Activated CD4-positive, alpha-beta T cell treated with anti-CD3 and anti-CD28 coated beads, Interleukin-2, amount 10 ng/mL, durations not matched to agents 24 days and 14 days (primary cell): Measurements from ENCODE around the gene FAR2. TPM values are rescaled to one million over a fixed set of nuclear protein-coding genes. Genes with fewer than 3 reads are reported as not detected.

Experiments used
- DNase-seq: peaks from one replicate; pipeline ENCODE4 v3.0.0; 2022
- H3K27ac Mint-ChIP-seq: one replicate; pipeline ENCODE4 v1.8.0; 2022; ENCODE audit warnings: mild to moderate bottlenecking, mixed read lengths
- H3K27me3 Mint-ChIP-seq: one replicate; pipeline ENCODE4 v1.8.0; 2022; ENCODE audit warnings: mixed read lengths
- H3K36me3 Mint-ChIP-seq: one replicate; pipeline ENCODE4 v1.8.0; 2022; ENCODE audit warnings: low read depth, mild to moderate bottlenecking, mixed read lengths
- H3K4me1 Mint-ChIP-seq: one replicate; pipeline ENCODE4 v1.8.0; 2021; ENCODE audit warnings: mixed read lengths
- H3K4me3 Mint-ChIP-seq: one replicate; pipeline ENCODE4 v1.8.0; 2022; ENCODE audit warnings: mild to moderate bottlenecking, moderate library complexity, mixed read lengths
- H3K9me3 Mint-ChIP-seq: one replicate; pipeline ENCODE4 v1.8.0; 2021; ENCODE audit warnings: mixed read lengths
- intact Hi-C: fragments of 100-400 bp; cut with micrococcal nuclease; formaldehyde crosslinking; loops from one replicate; pipeline ENCODE4 v1.15.1; 2023
- total RNA-seq: library from RNA; stranded (reverse); gene quantifications from 2 replicates; pipeline ENCODE4 v1.2.3, GENCODE V29; 2022

FAR2 gene
- total RNA-seq, 1 donor from 2014 or later, result 5.2 TPM

DNA sequence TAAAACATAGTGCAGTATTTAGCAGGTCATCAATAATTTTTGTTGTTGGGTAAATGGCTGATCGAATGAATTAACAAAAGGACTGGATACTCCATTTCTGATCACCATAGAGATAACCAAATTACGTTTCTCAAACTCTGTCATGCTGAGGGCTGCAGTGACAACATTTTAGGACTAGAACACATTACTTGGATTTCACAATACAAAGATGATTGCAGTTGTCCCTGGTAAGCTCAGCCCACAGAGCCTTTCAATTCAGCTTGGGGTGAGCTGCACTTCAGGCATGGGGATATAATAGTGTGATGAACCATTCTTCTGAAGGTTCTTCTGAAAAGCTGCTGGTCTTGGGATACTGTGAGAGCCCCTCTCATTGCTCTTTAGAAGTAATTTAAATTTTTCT lies 74.3 kb downstream of the FAR2 start:
- intact Hi-C loops, result no loop called here
- Mint-ChIP-seq H3K9me3 (no peaks in the 10 kb centered on the region), H3K27me3 (peaks cover 3% of the 10 kb centered on the region), H3K4me1 (no peaks in the 10 kb centered on the region), H3K36me3 (no peaks in the 10 kb centered on the region), H3K27ac (no peak overlapping the region), H3K4me3 (no peak overlapping the region)
- no peak for DNase-seq

DNA sequence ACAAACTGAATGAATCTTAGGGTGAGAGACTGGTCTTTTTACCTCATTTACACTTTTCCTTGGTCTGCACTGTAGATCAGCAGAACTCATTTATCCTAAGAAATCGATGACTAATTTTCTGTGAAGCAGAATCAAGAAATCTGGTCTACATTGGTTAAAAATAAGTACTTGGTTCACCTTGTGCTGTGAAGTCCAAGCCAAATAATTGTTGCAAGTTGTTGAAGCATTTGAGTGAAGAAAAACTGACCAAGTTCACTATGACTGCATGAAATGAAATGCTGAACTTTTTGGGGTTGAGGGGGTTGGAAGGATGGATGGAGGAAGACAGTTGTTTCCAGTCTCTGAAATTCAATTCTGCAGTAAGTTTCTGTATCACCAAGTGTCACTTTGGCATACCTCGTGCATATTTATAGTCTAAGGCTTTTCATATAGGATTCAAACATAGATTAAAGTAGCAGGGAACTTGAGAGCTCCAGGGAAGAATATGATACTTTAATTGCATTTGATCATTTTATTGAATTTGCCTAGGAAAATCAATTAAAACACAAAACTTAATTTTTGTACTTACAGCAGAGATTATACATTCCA lies 75.0 kb downstream of the FAR2 start:
- H3K4me1 Mint-ChIP-seq, result no peaks in the 10 kb centered on the region
- intact Hi-C loops, result no loop called here
- no peak overlapping the region for H3K27ac Mint-ChIP-seq
- no peak for DNase-seq
- H3K4me3 Mint-ChIP-seq, result no peak overlapping the region
- H3K36me3 Mint-ChIP-seq, result no peaks in the 10 kb centered on the region
- H3K9me3 Mint-ChIP-seq, result no peaks in the 10 kb centered on the region
- H3K27me3 Mint-ChIP-seq, result peaks cover 2% of the 10 kb centered on the region

DNA sequence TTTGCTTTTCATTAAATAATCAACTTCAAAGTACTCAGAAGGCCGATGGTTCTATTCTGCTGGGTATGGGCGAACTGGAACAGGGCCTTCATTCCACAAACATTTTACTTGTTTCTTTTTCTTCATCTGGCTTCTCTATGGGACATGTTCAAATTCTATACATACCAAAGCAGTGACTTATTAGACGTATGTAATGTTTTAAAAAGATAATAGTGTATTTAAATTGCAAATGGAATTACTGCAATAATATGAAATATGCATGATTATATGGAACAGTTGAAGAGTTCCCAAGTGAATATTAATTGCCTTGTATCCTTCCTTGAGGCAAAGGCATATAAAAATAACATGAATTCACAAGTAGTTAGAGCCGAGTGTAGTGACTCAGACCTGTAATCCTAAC lies 75.5 kb downstream of the FAR2 start:
- Mint-ChIP-seq H3K36me3 (no peaks in the 10 kb centered on the region), H3K4me1 (no peaks in the 10 kb centered on the region), H3K9me3 (no peaks in the 10 kb centered on the region), H3K27ac (no peak overlapping the region), H3K4me3 (no peak overlapping the region), H3K27me3 (peaks cover 2% of the 10 kb centered on the region)
- no peak for DNase-seq
- intact Hi-C loops, result no loop called here

DNA sequence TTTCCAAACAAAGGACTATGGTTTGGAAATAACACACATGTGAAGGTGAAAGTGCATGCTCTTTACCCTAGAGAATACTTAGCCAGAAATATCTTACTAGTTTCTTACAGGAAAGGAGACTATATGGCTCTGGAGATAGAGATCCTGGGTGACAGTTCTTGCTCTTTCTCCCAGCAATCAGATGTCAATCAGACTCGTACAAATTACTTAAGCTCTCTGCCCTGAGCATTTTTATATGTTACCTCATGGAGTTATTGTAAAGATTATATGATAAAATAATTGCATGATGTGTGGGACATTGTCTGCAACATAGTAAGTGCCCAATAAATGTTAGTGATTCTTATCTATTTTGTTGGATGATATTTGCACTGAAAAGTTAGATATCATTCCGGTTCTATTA lies 76.8 kb downstream of the FAR2 start:
- H3K27ac Mint-ChIP-seq, result no peak overlapping the region
- peaks cover 2% of the 10 kb centered on the region for H3K27me3 Mint-ChIP-seq
- H3K4me3 Mint-ChIP-seq, result no peak overlapping the region
- no peaks in the 10 kb centered on the region for H3K4me1 Mint-ChIP-seq
- no peaks in the 10 kb centered on the region for H3K9me3 Mint-ChIP-seq
- H3K36me3 Mint-ChIP-seq, result no peaks in the 10 kb centered on the region
- intact Hi-C loops, result no loop called here
- no peak for DNase-seq

DNA sequence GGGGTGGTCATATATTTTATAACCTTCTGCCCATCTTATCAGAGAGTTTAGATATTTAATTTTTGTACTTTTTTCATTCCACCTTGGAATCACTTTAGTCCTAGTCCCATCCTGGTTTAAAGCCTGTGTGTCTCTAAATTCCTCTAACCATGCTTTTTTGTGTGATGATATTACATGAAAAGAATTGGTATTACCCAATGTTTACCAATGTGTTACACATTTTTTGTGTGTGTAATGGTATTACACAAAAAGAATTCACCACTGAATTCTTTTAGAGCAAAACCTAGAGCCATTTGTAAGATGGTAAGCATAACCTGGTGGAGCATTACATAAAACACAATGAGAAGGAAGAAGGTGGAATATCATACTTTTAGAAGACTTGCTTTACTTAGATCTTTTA lies 77.5 kb downstream of the FAR2 start:
- intact Hi-C loops, result no loop called here
- no peak for DNase-seq
- Mint-ChIP-seq H3K4me1 (no peaks in the 10 kb centered on the region), H3K27me3 (peaks cover 2% of the 10 kb centered on the region), H3K9me3 (no peaks in the 10 kb centered on the region), H3K27ac (no peak overlapping the region), H3K4me3 (no peak overlapping the region), H3K36me3 (no peaks in the 10 kb centered on the region)

DNA sequence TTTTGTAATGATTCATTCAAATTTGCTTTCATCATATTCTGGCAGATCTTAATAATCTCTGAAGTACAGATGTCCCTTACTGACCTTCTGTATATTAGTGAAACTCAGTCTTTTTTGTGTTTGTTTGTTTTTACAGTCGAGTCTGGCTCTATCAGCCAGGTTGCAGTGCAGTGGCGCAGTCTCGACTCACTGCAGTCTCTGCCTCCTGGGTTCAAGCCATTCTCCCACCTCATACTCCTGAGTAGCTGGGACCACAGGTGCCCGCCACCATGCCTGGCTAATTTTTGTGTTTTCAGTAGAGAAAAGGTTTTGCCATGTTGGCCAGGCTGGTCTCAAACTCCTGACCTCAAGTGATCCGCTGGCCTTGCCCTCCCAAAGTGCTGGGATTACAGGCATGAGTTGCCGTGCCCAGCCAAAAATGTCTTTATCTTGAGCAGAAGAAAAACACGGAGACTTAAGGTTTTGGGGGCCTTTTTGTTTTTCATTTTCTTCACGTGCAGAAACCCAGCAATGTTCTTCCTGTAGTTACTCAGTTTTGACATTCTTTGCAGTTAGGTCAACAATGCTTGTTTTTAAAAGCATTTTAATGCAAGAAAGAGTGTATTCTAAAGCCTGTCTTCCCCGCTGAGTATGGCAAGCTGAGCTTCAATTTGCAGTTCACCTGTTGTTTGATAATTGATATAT lies 79.5 kb downstream of the FAR2 start:
- no peaks in the 10 kb centered on the region for H3K9me3 Mint-ChIP-seq
- H3K4me1 Mint-ChIP-seq, result no peaks in the 10 kb centered on the region
- no peaks in the 10 kb centered on the region for H3K36me3 Mint-ChIP-seq
- peaks cover 2% of the 10 kb centered on the region for H3K27me3 Mint-ChIP-seq
- H3K4me3 Mint-ChIP-seq, result no peak overlapping the region
- no peak overlapping the region for H3K27ac Mint-ChIP-seq
- no peak for DNase-seq
- intact Hi-C loops, result no loop called here

DNA sequence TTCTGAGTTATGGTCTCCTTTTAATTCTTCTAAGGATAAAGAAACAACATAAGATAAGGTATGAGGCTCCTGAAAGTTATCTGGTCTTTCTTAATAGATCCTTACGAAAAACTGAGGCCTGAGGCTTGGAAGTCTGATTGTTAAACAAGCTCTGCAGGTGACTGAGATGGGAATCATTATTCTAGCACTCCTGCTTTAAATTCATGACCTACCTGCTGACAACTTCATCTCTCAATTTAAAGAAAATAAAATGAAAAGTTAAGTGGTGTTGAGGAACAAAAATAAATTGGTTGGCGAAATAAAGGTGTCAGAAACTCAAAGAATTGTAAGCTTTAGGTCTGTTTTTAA lies 80.1 kb downstream of the FAR2 start:
- DNase-seq, result no peak
- no peak overlapping the region for H3K27ac Mint-ChIP-seq
- H3K36me3 Mint-ChIP-seq, result no peaks in the 10 kb centered on the region
- intact Hi-C loops, result no loop called here
- H3K4me3 Mint-ChIP-seq, result no peak overlapping the region
- H3K9me3 Mint-ChIP-seq, result no peaks in the 10 kb centered on the region
- peaks cover under 1% of the 10 kb centered on the region for H3K27me3 Mint-ChIP-seq
- H3K4me1 Mint-ChIP-seq, result no peaks in the 10 kb centered on the region

DNA sequence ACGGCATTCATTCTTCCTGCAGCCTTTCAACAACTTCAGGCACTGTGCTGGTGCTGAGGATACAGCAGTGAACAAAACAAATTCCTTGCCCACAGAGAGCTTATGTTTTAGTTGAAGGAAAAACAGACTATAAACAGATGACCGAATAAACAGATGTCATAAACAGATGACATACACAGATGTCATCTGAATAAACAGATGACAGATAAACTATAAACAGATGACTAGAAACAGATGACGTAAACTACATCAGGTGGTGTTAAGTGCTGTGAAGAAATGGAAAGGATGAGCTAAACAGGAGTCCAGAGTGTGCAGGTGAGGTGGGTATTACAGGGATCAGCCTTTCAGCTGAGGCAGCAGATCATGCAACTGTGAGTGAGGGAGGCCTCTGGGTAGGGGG lies 80.9 kb downstream of the FAR2 start:
- DNase-seq, result peak; percentile 39
- H3K4me3 Mint-ChIP-seq, result no peak overlapping the region
- H3K36me3 Mint-ChIP-seq, result no peaks in the 10 kb centered on the region
- no peaks in the 10 kb centered on the region for H3K4me1 Mint-ChIP-seq
- intact Hi-C loops, result no loop called here
- H3K27ac Mint-ChIP-seq, result no peak overlapping the region
- no peaks in the 10 kb centered on the region for H3K27me3 Mint-ChIP-seq
- H3K9me3 Mint-ChIP-seq, result no peaks in the 10 kb centered on the region

DNA sequence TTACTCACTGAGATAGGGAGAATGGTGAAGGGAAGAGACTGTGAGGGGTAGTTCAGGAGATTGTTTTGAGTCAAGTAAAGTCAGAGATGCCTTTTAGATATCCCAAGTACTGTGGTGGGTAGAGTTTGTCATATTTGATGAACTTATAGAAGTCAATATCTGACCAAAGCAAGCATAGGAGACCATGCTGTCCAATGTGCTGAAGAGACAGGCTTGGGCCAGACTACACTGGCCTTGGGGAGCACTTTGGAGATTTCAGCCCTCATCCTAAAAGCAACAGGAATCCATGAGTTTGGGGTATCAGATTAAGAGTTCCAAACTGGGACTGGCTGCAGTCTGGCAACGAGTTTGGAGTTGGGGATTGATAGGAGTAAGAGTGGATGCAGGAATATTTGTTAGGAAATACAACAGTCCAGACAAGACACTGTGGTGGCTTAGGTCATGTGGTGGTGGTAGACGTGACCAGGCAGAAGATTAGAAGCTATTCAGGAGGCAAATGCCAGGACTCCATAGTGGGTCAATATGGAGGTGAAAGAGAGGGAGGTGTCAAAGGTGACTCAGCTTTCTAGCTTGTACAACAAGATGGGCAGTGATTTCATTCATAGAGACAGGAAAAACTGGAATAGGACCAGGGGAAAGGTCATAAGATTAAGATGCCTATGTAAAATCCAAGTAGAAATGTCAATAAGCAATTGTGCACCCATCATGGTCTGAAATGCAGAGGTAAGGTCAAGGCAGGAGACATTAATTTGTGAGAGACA lies 81.9 kb downstream of the FAR2 start:
- intact Hi-C loops, result no loop called here
- H3K4me3 Mint-ChIP-seq, result no peak overlapping the region
- H3K4me1 Mint-ChIP-seq, result no peaks in the 10 kb centered on the region
- no peaks in the 10 kb centered on the region for H3K27me3 Mint-ChIP-seq
- H3K9me3 Mint-ChIP-seq, result no peaks in the 10 kb centered on the region
- DNase-seq, result no peak
- no peak overlapping the region for H3K27ac Mint-ChIP-seq
- H3K36me3 Mint-ChIP-seq, result no peaks in the 10 kb centered on the region

DNA sequence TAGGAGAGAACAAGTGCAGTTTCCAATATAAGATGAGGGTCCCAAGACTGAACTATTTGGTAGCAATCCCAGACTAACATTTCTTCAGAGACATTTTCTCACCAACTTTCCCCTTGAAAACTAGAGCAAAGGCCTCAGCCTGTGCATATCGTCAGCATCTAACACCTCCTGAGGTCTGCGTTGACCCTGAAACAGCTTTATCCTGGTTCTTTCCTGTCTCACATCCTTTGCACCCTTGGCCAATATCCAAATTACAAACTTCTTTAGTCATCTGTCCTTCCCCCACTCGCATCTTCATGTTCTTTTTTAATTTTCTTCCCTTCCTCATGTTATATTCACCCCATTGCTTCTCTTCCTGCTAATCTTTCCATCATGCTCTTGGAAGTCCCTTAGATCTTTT lies 83.0 kb downstream of the FAR2 start:
- no peak overlapping the region for H3K27ac Mint-ChIP-seq
- no peaks in the 10 kb centered on the region for H3K36me3 Mint-ChIP-seq
- no peaks in the 10 kb centered on the region for H3K9me3 Mint-ChIP-seq
- intact Hi-C loops, result no loop called here
- H3K4me3 Mint-ChIP-seq, result no peak overlapping the region
- H3K27me3 Mint-ChIP-seq, result no peaks in the 10 kb centered on the region
- no peaks in the 10 kb centered on the region for H3K4me1 Mint-ChIP-seq
- DNase-seq, result no peak

DNA sequence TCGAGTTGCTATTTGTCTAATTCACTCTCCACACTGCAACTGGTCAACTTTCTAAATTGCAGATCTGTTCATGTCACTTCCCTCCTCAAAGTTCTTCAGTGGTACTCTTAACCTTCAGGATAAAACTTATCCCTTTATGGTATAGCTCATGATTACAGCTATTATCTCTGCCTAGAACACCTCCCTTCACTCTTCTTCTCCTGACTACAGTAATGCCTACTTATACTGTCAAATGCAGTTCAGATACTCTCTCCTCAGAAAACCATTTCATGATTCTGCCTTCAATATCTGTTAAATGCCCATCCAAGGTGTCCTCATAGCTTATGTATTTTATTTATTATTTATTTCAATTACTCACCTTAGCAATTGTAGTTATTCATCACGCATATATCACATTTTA lies 85.5 kb downstream of the FAR2 start:
- H3K9me3 Mint-ChIP-seq, result no peaks in the 10 kb centered on the region
- H3K4me3 Mint-ChIP-seq, result no peak overlapping the region
- H3K27me3 Mint-ChIP-seq, result peaks cover 3% of the 10 kb centered on the region
- no peaks in the 10 kb centered on the region for H3K36me3 Mint-ChIP-seq
- intact Hi-C loops, result no loop called here
- H3K4me1 Mint-ChIP-seq, result no peaks in the 10 kb centered on the region
- no peak for DNase-seq
- H3K27ac Mint-ChIP-seq, result no peak overlapping the region

DNA sequence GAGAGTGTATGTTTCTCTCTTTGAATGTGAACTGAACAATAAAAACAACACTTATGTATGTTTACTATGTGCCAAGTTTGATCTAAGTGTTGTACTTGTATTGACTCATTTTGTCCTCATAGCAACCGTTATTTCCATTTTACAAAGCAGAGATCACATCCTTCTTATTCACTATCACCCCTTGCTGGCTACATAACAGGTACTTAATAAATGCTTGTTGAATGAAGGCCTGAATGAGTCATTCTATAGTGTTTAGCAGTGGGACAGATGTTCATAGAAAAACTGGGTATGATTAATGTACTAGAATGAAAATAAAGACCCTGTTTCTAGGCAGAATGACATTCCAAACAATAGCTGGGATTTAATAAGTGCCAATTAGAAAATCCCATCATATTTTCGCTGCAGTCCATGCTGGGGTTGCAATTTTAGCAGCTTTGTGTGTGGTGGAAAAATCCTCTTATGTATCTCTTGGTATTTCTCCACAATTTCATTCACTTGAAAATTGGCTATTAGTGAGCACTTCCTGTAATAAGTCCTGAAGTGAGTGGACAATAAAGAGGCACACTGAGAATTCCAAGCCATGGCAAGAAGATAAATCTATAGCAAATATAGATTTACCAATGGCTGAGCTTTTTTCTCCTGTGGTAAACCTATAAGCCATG lies 86.0 kb downstream of the FAR2 start:
- Mint-ChIP-seq H3K27me3 (peaks cover 3% of the 10 kb centered on the region), H3K36me3 (no peaks in the 10 kb centered on the region), H3K4me1 (no peaks in the 10 kb centered on the region), H3K9me3 (no peaks in the 10 kb centered on the region), H3K27ac (no peak overlapping the region), H3K4me3 (no peak overlapping the region)
- DNase-seq, result no peak
- intact Hi-C loops, result no loop called here

DNA sequence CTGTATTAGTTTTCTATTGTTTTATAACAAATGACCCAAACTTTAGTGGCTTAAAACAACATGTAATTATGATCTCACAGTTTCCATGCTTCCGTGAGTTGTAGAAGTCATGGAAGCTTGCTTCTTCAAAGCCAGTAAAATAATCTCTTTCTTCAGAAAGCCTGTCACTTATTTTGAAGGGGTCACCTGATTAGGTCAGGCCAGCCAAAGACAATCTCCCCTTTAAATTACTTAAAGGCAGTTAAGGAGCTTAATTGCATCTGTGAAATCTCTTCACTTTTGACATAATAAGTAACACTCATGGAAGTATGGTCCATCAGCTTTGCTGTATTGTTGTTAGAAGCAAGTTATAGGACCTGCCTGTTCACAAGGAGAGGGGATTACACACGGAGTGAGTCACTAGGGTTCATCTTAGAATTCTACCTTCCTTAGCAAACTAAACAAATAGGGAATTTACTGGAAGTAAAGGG lies 89.8 kb downstream of the FAR2 start:
- intact Hi-C loops, result no loop called here
- Mint-ChIP-seq H3K27me3 (peaks cover 3% of the 10 kb centered on the region), H3K4me1 (peaks cover 13% of the 10 kb centered on the region), H3K9me3 (no peaks in the 10 kb centered on the region), H3K36me3 (no peaks in the 10 kb centered on the region), H3K4me3 (no peak overlapping the region), H3K27ac (no peak overlapping the region)
- DNase-seq, result no peak

DNA sequence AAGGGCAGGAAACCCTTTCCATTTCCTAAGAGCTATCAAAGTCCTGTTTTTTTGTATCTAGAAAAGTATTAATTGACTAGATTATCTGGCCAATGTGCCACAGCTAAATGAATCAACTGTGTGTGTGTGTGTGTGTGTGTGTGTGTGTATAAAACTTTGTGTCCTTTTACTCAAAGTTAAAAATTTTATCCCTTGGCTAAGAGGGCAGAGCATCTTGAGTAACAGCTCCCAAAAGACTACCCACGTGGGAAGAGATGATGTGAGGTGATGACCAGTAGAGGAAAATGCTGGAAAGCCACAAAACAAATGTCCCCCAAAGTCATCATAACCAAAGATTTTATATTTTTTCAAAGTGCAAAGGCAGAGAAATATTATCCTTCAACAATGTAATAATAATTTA lies 90.3 kb downstream of the FAR2 start:
- DNase-seq, result no peak
- Mint-ChIP-seq H3K27me3 (peaks cover 3% of the 10 kb centered on the region), H3K9me3 (peaks cover under 1% of the 10 kb centered on the region), H3K4me3 (no peak overlapping the region), H3K4me1 (peaks cover 13% of the 10 kb centered on the region), H3K36me3 (no peaks in the 10 kb centered on the region), H3K27ac (no peak overlapping the region)
- intact Hi-C loops, result no loop called here
